D721Med (cell line): Measurements from ENCODE around the gene RRP1.

Experiments used
- DNase-seq: peaks from one replicate; pipeline ENCODE4 v3.0.0; 2011; ENCODE audit warnings: low spot score; ENCODE audit not compliant: insufficient read length
- FAIRE-seq: peaks from 2 replicates; lab custom pipeline; 2011; peaks lifted over from hg19 to GRCh38; lab: Jason Lieb, UNC
- CTCF ChIP-seq: IDR thresholded peaks from 2 replicates; pipeline ENCODE4 v1.5.1; 2012; ENCODE audit warnings: mild to moderate bottlenecking, control low read depth; ENCODE audit not compliant: insufficient read depth; ENCODE audit errors: missing control alignments

RRP1 gene

GRCh38 chr21:43809346-43809799 lies 20.0 kb downstream of the RRP1 start:
- no peak for TF ChIP-seq CTCF
- no peak for DNase-seq
- no peak for FAIRE-seq

GRCh38 chr21:43809853-43810504 lies 20.6 kb downstream of the RRP1 start:
- no peak for DNase-seq
- no peak for TF ChIP-seq CTCF
- FAIRE-seq: no peak

- no peak for FAIRE-seq
- DNase-seq: peak; percentile 99
- TF ChIP-seq CTCF: peak; percentile 81
These were observed 21.3 kb downstream of the RRP1 start for GRCh38 chr21:43810505-43811261.

GRCh38 chr21:43811262-43812105 lies 22.1 kb downstream of the RRP1 start:
- FAIRE-seq (no peak), DNase-seq (no peak)

GRCh38 chr21:43812139-43812821 lies 22.9 kb downstream of the RRP1 start:
- no peak for DNase-seq
- FAIRE-seq: no peak
- no peak for TF ChIP-seq CTCF

More at GRCh38 chr21:43811262-43812105, 22.1 kb downstream of the RRP1 start:
- TF ChIP-seq CTCF: no peak

- TF ChIP-seq CTCF: no peak
- no peak for FAIRE-seq
- DNase-seq: no peak
These were observed 23.7 kb downstream of the RRP1 start for GRCh38 chr21:43812957-43813655.
